Measurements from ENCODE around the gene ADAM19.

Gene ADAM19

GRCh38 chr5:157447201-157447637 lies 128.4 kb downstream of the ADAM19 start:
- no peaks in the 10 kb centered on the region for H3K9me3 Mint-ChIP-seq
- H3K4me1 Mint-ChIP-seq, result peaks cover 21% of the 10 kb centered on the region
- H3K27me3 Mint-ChIP-seq (ENCODE audit: low read depth, poor library complexity), result peaks cover 10% of the 10 kb centered on the region
- no peaks in the 10 kb centered on the region for H3K36me3 Mint-ChIP-seq (ENCODE audit: low read depth)
- TF ChIP-seq CTCF (IDR thresholded peaks at IDR 0.05), result no peak
- H3K27ac Mint-ChIP-seq, result no peak overlapping the region
- H3K4me3 Mint-ChIP-seq, result no peak overlapping the region
- DNase-seq, result no peak

- DNase-seq, result no peak
- Mint-ChIP-seq H3K4me1 (peaks cover 21% of the 10 kb centered on the region), H3K27me3 (ENCODE audit: low read depth, poor library complexity) (peaks cover 10% of the 10 kb centered on the region), H3K4me3 (no peak overlapping the region), H3K27ac (no peak overlapping the region), H3K9me3 (no peaks in the 10 kb centered on the region), H3K36me3 (ENCODE audit: low read depth) (no peaks in the 10 kb centered on the region)
- TF ChIP-seq CTCF (IDR thresholded peaks at IDR 0.05), result no peak
Measured at GRCh38 chr5:157446412-157446935, 129.1 kb downstream of the ADAM19 start.

- peaks cover 21% of the 10 kb centered on the region for H3K4me1 Mint-ChIP-seq
- peaks cover 10% of the 10 kb centered on the region for H3K27me3 Mint-ChIP-seq (ENCODE audit: low read depth, poor library complexity)
- H3K4me3 Mint-ChIP-seq, result no peak overlapping the region
- no peaks in the 10 kb centered on the region for H3K9me3 Mint-ChIP-seq
- H3K27ac Mint-ChIP-seq, result peak overlapping the region; percentile 38
- no peak for DNase-seq
- no peaks in the 10 kb centered on the region for H3K36me3 Mint-ChIP-seq (ENCODE audit: low read depth)
- TF ChIP-seq CTCF (IDR thresholded peaks at IDR 0.05), result no peak
Measured at GRCh38 chr5:157445745-157446411, 129.7 kb downstream of the ADAM19 start.

- Mint-ChIP-seq H3K4me3 (no peak overlapping the region), H3K27me3 (ENCODE audit: low read depth, poor library complexity) (peaks cover 10% of the 10 kb centered on the region), H3K36me3 (ENCODE audit: low read depth) (no peaks in the 10 kb centered on the region), H3K27ac (no peak overlapping the region), H3K9me3 (peaks cover 10% of the 10 kb centered on the region), H3K4me1 (peaks cover 21% of the 10 kb centered on the region)
- no peak for DNase-seq
- TF ChIP-seq CTCF (IDR thresholded peaks at IDR 0.05), result no peak
Measured at GRCh38 chr5:157444224-157444623, 131.4 kb downstream of the ADAM19 start.

- no peak for DNase-seq
- no peak overlapping the region for H3K27ac Mint-ChIP-seq
Measured at GRCh38 chr5:157443041-157443549, 132.5 kb downstream of the ADAM19 start.

More at GRCh38 chr5:157443041-157443549, 132.5 kb downstream of the ADAM19 start:
- H3K27me3 Mint-ChIP-seq (ENCODE audit: low read depth, poor library complexity), result peaks cover 10% of the 10 kb centered on the region
- H3K9me3 Mint-ChIP-seq, result peaks cover 17% of the 10 kb centered on the region
- H3K36me3 Mint-ChIP-seq (ENCODE audit: low read depth), result no peaks in the 10 kb centered on the region
- H3K4me3 Mint-ChIP-seq, result no peak overlapping the region
- no peak for TF ChIP-seq CTCF (IDR thresholded peaks at IDR 0.05)
- H3K4me1 Mint-ChIP-seq, result peaks cover 21% of the 10 kb centered on the region
